HG03378 (cell line): Measurements from ENCODE around the gene TBATA.

Experiments
- ATAC-seq: cut with Tn5 transposase; IDR thresholded peaks from one replicate; pipeline ENCODE4 v1.9.1; 2021; ENCODE audit warnings: mild to moderate bottlenecking, moderate library complexity; ENCODE audit not compliant: unreplicated experiment

The TBATA gene

DNA sequence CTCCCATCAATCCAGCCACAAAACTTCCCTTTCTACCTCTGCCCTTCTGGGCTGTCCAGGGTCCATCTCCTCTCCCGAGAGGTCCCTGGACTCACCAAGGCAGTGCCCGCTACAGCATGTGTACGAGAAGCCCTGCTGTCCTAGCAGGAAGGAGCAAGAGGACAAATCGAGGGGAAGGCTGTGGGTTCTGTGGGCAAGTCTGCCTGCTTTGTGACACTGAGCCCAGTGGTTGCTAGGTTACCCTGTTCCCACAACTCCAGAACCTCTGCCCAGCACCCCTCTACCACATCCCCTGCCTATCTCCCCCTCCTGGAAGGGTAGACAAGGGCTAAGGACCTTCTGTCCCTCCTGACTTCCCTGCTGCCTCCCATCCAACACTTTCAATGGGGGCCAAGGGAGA, at the start of gene TBATA:
TSS of gene TBATA (minus strand) at position 188 of the 400 bp plus-strand sequence. CDS start 1,998 bp downstream, outside the sequence.
- ATAC-seq: no peak

- no peak for ATAC-seq
Observed at GRCh38 chr10:70834441-70835151, 49.4 kb upstream of the TBATA start.

GRCh38 chr10:70834021-70834420, 48.8 kb upstream of the TBATA start:
- ATAC-seq: no peak

- ATAC-seq: no peak
Observed at GRCh38 chr10:70833601-70834000, 48.4 kb upstream of the TBATA start.

DNA sequence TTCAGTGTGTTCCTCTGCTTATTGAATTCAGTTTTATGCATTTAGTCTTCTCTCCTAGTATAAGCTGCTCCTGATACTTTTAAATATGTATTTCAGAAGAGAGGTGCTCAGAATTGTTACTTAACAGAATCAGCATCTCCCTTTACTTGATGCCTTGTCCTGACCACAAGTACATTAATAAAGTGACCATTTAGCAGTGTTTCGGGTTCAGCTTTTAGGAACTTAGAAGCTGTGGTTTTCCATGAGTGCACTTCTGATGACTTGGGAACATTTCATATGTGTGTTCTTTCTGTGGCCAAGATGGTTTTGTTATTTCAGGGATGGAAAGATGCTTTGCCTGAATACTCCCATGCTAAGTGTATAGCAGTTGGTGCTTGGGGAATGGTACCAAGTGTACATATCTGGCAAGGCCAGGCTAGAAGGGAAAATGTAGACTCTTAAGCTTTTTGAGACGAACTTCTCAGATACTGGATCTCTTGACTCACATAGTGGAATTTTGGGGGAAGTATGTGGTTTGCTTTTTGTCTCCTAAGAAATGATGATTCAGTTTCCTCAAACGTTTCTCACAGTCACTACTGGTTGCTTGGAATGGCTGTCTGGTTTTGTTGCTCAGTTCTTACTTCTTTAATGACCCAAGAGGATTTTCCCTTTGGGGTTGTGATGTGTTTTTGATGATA, 47.8 kb upstream of the TBATA start:
- no peak for ATAC-seq

DNA sequence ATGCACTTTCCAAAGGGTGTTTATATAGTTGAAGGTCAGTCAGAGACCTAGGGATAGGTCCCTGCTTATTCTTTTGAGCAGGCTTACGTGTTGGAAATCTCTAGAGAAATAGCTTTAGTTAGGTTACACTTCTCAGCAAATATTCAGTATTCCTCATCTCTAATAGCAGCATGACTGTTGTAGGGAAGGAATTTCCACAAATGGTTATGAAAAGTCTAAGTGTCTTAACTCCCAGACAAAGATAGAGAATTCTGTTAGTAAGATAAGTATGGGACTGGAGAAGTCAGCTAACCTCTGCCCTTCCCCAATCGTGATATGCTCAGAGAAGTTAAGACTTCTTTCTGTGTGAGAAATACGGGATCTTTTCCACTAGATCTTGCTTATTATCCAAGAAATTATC, 47.0 kb upstream of the TBATA start:
- no peak for ATAC-seq

DNA sequence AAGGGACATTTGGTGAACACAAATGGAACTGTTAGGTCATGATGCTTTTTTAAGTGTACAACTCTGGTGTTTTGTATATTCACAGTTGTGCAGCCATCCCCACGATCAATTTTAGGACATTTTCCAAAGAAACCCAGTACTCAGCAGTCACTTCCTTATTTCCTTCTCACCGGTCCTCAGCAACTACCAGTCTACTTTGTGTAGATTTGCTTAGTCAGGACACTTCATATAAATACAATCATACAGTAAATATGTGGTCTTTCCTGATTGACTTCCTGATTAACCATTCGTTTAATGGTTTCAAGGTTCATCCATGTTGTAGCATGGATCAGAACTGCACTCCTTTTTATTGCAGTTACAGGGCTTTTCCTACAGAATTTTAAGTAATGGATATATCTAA, 45.0 kb upstream of the TBATA start:
- no peak for ATAC-seq

GRCh38 chr10:70829543-70829942, 44.4 kb upstream of the TBATA start:
- no peak for ATAC-seq

DNA sequence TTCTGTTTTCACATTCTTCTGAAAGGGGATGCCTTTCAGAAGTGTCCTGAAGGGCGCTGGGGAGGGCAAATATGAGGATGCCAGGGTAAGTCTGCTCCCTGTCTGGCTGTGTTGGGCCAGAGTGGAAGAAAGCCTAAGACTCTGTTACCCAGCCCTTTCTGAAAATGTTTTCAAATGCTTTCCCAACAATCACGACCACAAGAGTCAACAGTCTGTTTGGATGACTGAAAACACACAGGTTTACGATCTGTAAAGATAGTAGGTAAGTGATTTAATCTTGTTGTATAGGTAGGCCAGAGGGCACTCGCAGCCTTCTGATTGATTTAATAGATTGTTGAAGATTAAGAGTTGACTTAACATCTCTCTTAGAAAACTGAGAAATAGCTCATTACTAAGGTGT, 43.7 kb upstream of the TBATA start:
- no peak for ATAC-seq

GRCh38 chr10:70827086-70827757, 42.0 kb upstream of the TBATA start:
- no peak for ATAC-seq

DNA sequence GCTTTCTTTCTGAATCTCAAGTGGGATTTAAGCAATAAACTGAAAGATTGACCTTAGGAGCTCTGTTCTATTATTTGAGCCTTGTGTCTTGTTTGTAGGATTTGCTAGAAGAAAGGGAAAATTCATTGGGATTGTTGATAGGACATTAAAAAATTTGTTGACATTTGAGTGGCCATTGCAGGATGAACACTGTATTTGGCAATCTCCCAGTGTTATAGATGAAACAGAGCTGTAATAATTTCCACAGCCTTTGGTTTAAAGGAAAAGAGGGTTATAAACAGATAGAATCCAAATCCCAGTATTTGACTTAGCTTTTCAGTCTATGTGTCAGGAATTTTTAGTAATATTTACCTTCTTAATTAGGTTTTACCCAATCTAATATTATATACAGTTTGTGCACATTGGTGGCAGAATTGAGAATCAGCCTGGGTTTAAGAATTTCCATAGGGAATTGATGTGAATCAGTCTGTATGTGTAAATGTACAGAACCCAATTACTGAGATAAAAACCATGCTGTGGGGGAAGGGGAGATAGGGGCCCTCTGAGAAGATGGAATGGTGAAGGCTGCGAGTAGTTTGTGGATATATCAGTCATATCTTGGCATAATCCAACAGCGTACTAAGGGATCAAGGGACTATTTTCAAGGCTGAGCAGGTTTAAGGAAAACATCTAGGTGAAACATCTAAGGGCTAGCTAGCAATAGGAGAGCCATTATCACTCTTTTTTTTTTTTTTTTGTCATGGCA, 37.1 kb upstream of the TBATA start:
- no peak for ATAC-seq

DNA sequence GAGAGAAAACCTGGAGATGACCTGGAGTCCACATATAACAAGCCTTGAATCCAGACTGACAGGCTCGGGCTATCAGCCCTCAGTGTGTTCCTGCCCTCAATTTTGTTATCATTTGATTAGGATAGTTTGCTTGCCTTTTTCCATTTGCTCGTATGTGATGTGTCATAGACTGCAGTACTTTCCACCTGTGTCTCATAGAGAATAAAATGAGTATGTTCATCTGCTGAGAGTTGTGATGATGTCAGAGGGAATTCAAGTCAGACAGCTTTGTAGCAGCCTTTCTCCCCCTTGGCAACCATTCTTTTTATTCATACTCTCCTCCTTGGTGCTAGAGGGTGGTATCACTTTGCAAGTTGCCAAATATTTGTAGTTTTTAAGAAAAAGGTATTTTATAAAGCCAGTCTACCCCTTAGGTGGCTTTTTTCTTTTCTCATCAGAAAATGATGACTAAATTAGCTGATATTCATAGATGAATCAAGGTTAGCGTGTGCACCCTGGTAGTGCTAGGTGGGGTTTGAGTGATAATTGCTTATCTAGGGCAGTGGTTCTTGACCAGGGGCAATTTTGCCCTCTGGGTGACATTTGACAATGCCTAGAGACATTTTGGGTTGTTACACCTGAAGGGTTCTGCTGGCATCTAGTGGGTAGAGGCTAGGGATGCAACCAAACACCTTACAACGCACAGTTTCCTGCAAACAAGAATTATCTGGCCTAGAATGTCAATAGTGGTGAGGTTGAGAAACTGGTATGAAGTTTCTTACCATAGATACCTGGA, 36.0 kb upstream of the TBATA start:
- no peak for ATAC-seq

DNA sequence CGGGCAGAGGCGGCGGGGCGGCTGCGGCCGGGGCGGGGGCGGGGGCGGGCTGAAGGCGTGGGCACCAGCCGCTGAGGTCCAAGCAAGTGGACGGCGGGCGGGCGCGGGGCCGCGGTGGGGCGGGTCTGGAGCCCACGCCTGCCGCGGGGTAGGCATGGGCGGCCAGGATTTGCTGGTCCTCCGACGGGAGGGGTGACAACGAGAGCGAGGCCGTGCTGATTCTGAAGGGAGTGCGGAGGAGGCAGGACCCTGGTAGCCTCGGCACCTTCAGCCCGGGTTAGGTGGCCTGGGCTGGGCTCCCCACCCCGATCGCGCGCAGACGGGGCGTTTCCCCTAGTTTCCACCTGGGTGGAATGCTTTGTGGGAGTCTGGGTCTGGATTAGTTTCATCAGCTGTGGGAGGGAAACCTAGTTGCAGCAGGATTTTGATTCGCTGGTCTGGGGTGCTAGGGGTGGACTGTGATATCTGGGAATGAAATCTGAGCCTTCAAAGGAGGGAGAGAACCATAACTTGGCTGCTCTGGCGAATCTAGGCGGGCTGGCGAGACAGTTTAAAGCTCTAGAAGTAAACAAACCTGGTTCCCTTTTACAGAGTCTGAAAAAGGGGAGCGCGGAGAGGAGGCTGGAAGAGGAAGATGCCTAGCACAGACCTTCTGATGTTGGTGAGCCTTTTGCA, 31.2 kb upstream of the TBATA start:
- ATAC-seq: no peak

GRCh38 chr10:70815504-70816219, 30.5 kb upstream of the TBATA start, which contains the start of gene SGPL1:
SGPL1 (plus strand) TSS chr10:70815948; CDS start chr10:70816854, 906 bp downstream.
- no peak for ATAC-seq

DNA sequence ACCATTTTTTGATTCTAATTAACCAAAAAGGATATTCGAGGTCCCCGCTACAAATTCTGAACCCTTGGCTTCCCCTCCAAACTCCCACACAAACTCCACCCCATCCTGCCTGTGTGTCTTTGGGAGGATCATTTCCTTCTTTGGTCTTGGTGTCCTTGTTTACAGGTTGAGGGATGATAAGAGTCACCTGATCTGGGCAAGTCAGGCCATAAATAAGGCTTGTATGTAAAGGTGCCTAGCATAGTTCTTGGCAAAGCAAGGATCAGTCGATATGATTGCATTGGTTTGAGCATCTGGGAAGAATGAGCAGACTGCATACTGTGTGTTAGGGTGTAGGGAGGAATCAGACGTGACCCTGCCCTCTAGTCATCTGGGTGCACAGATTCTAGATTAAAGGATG, 28.9 kb upstream of the TBATA start:
- no peak for ATAC-seq

DNA sequence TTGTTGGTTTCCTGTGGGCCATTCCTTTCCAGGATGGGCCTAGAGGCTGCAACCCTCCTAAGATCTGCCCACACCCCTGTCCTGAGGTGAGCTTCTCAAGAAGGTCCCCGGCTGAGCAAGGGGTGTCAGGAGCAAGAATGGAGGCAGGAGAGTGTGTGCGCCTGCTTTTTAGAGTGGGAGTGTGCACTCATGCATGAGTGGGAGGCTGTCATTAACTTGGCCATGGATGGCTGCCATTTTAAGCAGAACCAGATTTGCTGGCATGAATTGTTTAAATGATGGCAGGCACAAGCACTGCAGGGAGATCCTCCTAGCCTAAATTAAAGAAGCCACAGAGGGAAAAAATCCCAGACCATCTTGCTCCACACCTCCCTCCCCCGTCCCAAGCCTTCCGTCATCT, 27.6 kb upstream of the TBATA start:
- ATAC-seq: no peak

GRCh38 chr10:70811881-70812280, 26.7 kb upstream of the TBATA start:
- ATAC-seq: no peak

GRCh38 chr10:70810967-70811366, 25.8 kb upstream of the TBATA start:
- ATAC-seq: no peak

- no peak for ATAC-seq
Observed at GRCh38 chr10:70809726-70810125, 24.5 kb upstream of the TBATA start.
